RWPE2 (cell line): Measurements from ENCODE around the gene SLC7A10.

Experiments
- ATAC-seq: fragments of 200-7000 bp; cut with Tn5 transposase; 3 replicates; pipeline ENCODE4 v1.9.1; 2021; ENCODE audit warnings: low read depth
- DNase-seq: peaks from one replicate; pipeline ENCODE4 v3.0.0-alpha.2; 2020; ENCODE audit warnings: low spot score
- H3K27ac ChIP-seq: fragments of 450-650 bp; 2 replicates; pipeline ENCODE4 v1.5.1; 2017; ENCODE audit warnings: mild to moderate bottlenecking; ENCODE audit not compliant: poor library complexity, severe bottlenecking
- H3K27me3 ChIP-seq: fragments of 250-450 bp; sonication (Bioruptor Pico); 2 replicates; pipeline ENCODE4 v1.5.1; 2021; ENCODE audit warnings: mild to moderate bottlenecking, moderate library complexity; ENCODE audit not compliant: insufficient read depth, poor library complexity, severe bottlenecking
- H3K36me3 ChIP-seq: fragments of 250-450 bp; sonication (Bioruptor Pico); 2 replicates; pipeline ENCODE4 v1.5.1; 2020; ENCODE audit warnings: low read depth, mild to moderate bottlenecking, moderate library complexity
- H3K4me1 ChIP-seq: fragments of 250-450 bp; sonication (Bioruptor Pico); 2 replicates; pipeline ENCODE4 v1.5.1; 2021; ENCODE audit warnings: mild to moderate bottlenecking, moderate library complexity; ENCODE audit not compliant: insufficient read depth, poor library complexity, severe bottlenecking
- H3K4me3 ChIP-seq: fragments of 250-450 bp; sonication (Bioruptor Pico); 2 replicates; pipeline ENCODE4 v1.5.1; 2021; ENCODE audit warnings: mild to moderate bottlenecking, moderate library complexity; ENCODE audit not compliant: severe bottlenecking
- H3K9me3 ChIP-seq: fragments of 250-450 bp; sonication (Bioruptor Pico); 2 replicates; pipeline ENCODE4 v1.5.1; 2021; ENCODE audit warnings: mild to moderate bottlenecking, moderate library complexity; ENCODE audit not compliant: severe bottlenecking
- TF ChIP-seq, protein P1 (sequence below): fragments of 450-650 bp; IDR thresholded peaks from one replicate; pipeline ENCODE4 v1.5.1; 2017; ENCODE audit warnings: mild to moderate bottlenecking, moderate library complexity; ENCODE audit not compliant: poor library complexity, severe bottlenecking

The SLC7A10 gene

DNA sequence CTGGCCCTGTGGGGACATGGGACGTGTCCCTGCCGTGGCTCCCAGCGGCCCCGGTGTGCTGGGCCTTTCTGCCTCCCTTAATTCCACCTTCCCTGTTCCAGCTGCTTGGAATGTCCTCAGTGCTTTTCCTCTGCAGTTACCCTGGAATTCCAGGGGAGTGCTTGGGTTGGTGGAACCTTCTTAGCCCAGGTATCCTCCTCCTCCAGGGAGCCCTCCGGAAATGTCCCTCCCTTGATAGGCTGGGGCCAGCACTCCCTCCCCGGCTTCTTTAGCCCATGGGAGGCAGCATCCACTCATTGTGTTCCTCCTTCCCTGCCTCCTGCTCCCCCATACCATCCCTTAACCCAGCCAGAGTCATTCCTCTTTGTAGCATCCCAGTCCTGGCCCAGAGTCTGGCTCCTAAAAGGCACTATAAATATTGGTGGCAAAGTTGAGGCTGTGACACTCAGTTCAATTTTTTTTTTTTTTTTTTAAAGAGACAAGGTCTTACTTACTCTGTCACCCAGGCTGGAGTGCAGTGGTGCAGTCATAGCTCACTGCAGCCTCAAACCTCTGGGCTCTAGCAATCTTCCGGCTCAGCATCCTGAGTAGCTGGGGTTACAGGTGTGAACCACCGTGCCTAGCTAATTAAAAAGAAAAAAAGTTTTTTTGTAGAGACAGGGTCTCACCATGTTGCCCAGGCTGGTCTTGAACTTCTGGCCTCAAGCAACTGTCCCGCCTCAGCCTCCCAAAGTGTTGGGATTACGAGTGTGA, 13.7 kb upstream of the SLC7A10 start:
- no peak for DNase-seq
- no peak for ATAC-seq
- Histone ChIP-seq H3K27me3 (no peaks in the 10 kb centered on the region), H3K4me3 (no peak overlapping the region), H3K9me3 (no peaks in the 10 kb centered on the region), H3K36me3 (no peaks in the 10 kb centered on the region), H3K27ac (no peak overlapping the region), H3K4me1 (no peaks in the 10 kb centered on the region)
- TF ChIP-seq, protein P1, sequence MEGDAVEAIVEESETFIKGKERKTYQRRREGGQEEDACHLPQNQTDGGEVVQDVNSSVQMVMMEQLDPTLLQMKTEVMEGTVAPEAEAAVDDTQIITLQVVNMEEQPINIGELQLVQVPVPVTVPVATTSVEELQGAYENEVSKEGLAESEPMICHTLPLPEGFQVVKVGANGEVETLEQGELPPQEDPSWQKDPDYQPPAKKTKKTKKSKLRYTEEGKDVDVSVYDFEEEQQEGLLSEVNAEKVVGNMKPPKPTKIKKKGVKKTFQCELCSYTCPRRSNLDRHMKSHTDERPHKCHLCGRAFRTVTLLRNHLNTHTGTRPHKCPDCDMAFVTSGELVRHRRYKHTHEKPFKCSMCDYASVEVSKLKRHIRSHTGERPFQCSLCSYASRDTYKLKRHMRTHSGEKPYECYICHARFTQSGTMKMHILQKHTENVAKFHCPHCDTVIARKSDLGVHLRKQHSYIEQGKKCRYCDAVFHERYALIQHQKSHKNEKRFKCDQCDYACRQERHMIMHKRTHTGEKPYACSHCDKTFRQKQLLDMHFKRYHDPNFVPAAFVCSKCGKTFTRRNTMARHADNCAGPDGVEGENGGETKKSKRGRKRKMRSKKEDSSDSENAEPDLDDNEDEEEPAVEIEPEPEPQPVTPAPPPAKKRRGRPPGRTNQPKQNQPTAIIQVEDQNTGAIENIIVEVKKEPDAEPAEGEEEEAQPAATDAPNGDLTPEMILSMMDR: no peak

DNA sequence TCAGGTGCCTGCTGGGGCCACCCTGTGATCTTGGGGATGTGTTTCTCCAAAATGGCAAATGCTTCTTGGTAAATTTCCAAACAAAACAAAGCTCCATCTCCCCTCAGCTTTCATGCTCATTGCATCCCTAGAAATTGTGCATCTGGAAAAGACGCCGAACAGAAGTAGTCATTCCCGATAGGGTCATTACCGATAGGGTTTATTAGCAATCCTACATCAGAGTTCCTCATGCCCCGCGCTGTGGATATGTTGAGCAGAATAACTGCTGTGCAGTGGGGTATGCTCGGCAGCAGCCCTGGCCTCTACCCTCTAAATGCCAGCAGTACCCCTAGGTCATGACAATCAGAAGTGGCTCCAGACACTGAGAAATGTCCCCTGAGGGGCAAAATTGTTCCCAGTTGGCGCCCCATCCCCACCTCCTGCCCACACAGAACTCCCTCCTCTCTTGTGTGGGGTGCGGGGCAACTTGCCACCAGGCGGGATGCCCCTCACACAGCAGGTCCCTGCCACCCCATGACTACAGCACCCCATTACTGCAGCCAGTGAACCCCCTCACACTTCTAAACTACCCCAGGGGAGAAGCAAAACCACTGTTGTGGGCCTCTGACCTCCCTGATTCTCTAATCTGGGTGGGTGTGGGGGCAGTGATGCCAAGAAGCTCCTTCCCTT, 13.0 kb upstream of the SLC7A10 start:
- Histone ChIP-seq H3K27me3 (no peaks in the 10 kb centered on the region), H3K27ac (no peak overlapping the region), H3K4me1 (no peaks in the 10 kb centered on the region), H3K4me3 (no peak overlapping the region), H3K9me3 (no peaks in the 10 kb centered on the region), H3K36me3 (no peaks in the 10 kb centered on the region)
- DNase-seq: no peak
- ATAC-seq: no peak
- TF ChIP-seq, protein P1: no peak

DNA sequence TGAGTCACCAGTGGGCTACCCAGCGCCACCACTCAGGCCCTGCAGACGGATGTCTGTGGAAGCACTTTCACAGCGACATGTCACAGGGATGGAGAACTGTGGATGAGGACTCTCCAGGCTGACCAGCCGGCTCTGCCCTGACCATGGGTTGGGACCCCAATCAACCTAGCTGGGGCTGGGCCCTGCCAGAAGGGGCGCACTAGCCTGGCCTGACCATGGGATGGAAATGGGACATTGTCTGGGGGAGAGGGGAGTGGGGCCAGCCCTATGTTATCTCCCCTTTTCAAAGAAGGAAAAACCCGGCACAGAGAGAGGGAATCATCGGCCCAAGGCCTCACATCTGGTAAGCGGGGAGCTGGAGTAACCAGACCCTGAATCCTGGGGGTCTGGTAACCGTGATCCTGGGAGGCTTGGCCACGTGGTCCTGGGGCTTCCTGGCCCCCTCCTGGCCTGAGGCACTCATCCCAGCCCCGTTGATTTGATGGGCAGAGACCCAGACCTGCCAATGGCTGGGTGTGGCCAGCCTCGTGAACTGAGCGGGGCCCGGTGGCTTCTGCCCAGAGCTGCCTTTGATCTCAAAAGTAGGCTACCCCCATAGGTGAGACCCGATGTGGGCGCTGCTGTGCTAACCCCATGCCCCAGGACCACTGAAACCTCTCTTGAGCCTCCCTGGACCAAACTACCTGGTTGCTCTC, 11.2 kb upstream of the SLC7A10 start:
- Histone ChIP-seq H3K4me1 (no peaks in the 10 kb centered on the region), H3K9me3 (no peaks in the 10 kb centered on the region), H3K4me3 (no peak overlapping the region), H3K36me3 (no peaks in the 10 kb centered on the region), H3K27me3 (no peaks in the 10 kb centered on the region), H3K27ac (no peak overlapping the region)
- ATAC-seq (no peak), DNase-seq (no peak)
- TF ChIP-seq, protein P1: no peak

DNA sequence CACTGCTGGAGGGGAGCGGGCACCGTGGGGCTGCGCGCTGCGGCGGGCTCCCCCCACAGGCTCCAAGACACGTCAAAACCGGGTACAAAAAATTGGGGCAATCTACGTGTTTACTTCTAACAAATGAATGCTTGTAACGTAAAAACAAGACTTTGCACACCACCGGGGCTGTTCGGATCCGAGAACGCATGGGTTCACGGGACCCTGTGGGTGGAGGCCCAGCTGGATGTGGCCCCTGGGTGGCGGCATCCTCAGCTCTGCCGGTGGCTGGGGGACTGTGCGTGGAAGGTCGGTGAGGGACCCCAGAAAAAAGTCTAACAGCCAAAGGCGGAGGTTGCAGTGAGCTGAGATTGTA, 10.3 kb upstream of the SLC7A10 start:
- Histone ChIP-seq H3K4me3 (no peak overlapping the region), H3K9me3 (no peaks in the 10 kb centered on the region), H3K36me3 (no peaks in the 10 kb centered on the region), H3K27ac (no peak overlapping the region), H3K27me3 (no peaks in the 10 kb centered on the region), H3K4me1 (no peaks in the 10 kb centered on the region)
- no peak for DNase-seq
- ATAC-seq: no peak
- TF ChIP-seq, protein P1: no peak
